Measurements from ENCODE around the gene SLC35C1.

SLC35C1 gene

DNA sequence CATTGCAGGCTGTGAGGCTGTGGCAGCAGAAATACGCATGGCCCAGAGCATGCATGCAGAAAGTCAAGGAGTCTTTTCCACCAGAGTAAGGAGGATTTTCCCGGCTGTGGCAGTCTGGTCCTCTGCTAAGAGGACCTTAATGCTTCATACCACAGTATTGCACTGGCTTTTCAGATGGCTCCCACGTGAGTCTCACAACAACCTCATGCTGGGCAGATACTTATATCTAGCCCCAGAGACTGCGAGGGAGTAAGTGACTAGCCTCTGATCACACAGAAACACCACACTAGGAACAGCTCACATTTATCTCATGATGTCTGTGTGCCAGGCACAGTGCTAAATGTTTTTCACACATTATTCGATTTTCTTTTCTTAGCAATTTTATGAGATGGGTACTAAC is 50.4 kb downstream of the SLC35C1 start:
- Mint-ChIP-seq H3K4me1 (ENCODE audit: low read depth) (peaks cover 31% of the 10 kb centered on the region), H3K27ac (no peak overlapping the region), H3K27me3 (no peaks in the 10 kb centered on the region), H3K36me3 (ENCODE audit: low read depth) (peaks cover 50% of the 10 kb centered on the region), H3K4me3 (no peak overlapping the region), H3K9me3 (no peaks in the 10 kb centered on the region)
- no peak for DNase-seq

DNA sequence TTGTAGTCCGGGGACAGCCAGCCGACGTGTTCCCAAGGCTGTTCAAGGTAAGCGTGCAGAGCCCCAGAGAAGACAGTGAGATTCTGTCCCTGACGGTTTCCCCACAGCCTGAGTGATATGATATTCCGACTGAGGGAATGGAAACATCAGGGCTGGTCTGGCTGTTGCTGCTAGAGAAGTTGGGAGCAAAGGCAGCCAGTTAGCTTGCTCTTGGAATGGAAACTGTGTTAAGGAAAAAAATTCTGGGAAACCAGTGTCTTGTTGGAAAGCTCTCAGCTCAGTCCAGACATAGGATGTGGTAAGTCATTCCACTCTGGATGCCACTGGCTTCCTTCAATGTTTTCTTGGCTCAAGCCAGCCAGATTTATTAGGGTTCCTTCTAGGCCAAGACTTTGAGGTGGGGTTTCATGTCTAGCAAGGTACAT is 51.1 kb downstream of the SLC35C1 start:
- H3K4me1 Mint-ChIP-seq (ENCODE audit: low read depth), result peaks cover 24% of the 10 kb centered on the region
- H3K4me3 Mint-ChIP-seq, result no peak overlapping the region
- H3K36me3 Mint-ChIP-seq (ENCODE audit: low read depth), result peaks cover 57% of the 10 kb centered on the region
- H3K9me3 Mint-ChIP-seq, result no peaks in the 10 kb centered on the region
- no peak overlapping the region for H3K27ac Mint-ChIP-seq
- H3K27me3 Mint-ChIP-seq, result no peaks in the 10 kb centered on the region
- no peak for DNase-seq

DNA sequence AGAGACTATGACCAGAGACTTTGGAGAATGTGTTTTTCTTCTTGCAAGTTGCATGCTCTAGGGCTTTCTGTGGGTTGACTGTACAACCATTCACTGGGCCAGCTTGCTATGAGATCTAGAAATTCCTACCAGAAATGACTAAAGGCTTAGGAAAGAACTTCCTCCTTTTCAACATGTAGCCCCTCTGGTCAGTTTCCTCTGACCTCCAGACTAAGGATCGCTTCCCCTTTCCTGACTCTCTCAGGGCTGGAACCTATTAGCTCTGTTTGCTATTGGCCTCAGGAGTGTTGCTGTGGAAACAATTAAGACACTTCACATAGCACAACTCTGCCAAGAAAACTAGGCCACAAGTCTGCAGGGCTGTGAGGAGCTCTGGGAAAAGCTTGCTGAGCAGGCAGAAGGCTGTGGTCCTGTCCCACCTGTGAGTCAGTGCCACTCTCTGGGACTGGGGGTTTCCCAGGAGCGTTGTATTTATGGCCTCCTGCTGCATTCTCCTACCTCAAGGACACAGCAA is 53.1 kb downstream of the SLC35C1 start:
- peaks cover 7% of the 10 kb centered on the region for H3K4me1 Mint-ChIP-seq (ENCODE audit: low read depth)
- peaks cover 75% of the 10 kb centered on the region for H3K36me3 Mint-ChIP-seq (ENCODE audit: low read depth)
- no peaks in the 10 kb centered on the region for H3K27me3 Mint-ChIP-seq

DNA sequence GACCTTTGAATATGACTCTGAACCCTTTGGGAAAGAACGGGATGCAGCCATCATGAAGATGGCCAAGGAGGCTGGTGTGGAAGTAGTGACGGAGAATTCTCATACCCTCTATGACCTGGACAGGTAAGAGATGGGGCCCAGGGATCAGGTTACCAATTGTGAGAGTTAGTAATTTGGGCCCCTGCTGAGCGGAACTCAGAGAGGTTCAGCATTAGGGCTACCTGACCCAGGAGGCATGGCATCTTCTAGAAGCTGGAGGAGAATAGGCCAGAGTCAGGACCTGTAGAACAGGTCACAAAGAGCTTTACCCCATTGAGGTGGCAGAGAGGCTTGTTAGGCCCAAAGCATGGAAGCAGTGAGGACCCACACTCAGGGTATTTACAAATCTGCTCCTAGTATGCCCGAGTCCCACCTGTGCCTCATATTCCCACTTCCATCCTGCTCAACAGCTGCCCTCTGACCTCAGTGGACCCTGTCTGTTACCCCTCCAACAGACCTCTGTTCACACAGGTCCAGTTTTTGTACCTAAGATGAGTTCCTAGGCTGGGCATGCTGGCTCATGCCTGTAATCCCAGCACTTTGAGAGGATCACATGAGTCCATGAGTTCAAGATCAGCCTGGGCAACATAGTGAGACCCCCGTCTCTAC is 53.9 kb downstream of the SLC35C1 start:
- peaks cover 3% of the 10 kb centered on the region for H3K4me1 Mint-ChIP-seq (ENCODE audit: low read depth)
- no peaks in the 10 kb centered on the region for H3K9me3 Mint-ChIP-seq
- DNase-seq, result no peak
- H3K27ac Mint-ChIP-seq, result no peak overlapping the region
- H3K36me3 Mint-ChIP-seq (ENCODE audit: low read depth), result peaks cover 84% of the 10 kb centered on the region
- H3K4me3 Mint-ChIP-seq, result no peak overlapping the region
- no peaks in the 10 kb centered on the region for H3K27me3 Mint-ChIP-seq

More for the DNA sequence above, 53.1 kb downstream of the SLC35C1 start:
- H3K27ac Mint-ChIP-seq, result no peak overlapping the region
- DNase-seq, result no peak
- no peak overlapping the region for H3K4me3 Mint-ChIP-seq
- no peaks in the 10 kb centered on the region for H3K9me3 Mint-ChIP-seq

DNA sequence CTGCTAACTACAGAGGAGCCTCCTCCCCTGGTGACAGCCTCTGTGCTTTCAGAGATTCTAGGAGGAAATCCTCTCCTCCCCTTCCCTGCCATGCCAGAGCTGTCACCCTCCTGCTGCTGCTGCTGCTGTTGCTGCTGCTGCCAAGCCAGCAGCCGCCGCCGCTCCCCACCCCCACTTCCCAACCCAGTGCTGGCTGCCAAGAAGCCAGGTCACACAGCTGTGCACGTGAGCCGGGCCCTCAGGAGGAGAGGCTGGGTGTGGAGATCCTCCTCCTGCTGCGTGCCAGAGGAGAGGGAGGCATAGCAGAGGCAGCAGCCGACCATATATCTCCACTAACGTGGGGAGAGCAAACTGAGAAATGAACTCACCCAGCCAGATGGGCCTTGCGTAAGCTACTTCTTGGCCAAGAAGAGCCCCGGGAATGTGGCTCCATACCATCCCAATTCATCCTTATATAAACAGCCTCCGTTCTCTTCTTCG is 54.8 kb downstream of the SLC35C1 start:
- H3K9me3 Mint-ChIP-seq, result no peaks in the 10 kb centered on the region
- no peak overlapping the region for H3K4me3 Mint-ChIP-seq
- H3K4me1 Mint-ChIP-seq (ENCODE audit: low read depth), result no peaks in the 10 kb centered on the region
- DNase-seq, result no peak
- no peaks in the 10 kb centered on the region for H3K27me3 Mint-ChIP-seq
- peaks cover 89% of the 10 kb centered on the region for H3K36me3 Mint-ChIP-seq (ENCODE audit: low read depth)
- no peak overlapping the region for H3K27ac Mint-ChIP-seq

DNA sequence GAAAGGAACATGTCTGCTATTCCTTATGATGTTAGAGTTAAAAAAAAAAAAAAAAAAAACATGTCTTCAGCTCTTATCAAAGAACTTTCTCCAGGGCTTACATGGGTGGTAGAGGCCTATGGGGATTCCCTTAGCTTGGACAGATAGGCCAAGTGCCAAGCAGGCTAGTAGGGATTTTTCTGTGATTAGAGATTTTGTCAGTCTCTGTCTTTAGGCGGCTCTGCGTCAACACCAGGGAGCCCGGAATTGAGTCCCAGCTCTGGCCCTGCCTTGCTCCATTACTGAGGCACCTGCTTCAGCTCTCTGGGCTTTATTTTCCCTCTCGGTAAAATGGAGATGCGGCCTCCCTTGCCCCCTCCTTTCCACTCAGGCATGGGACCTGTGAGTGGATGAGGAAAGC is 55.4 kb downstream of the SLC35C1 start:
- DNase-seq, result no peak
- Mint-ChIP-seq H3K27ac (no peak overlapping the region), H3K9me3 (no peaks in the 10 kb centered on the region), H3K27me3 (no peaks in the 10 kb centered on the region), H3K4me1 (ENCODE audit: low read depth) (no peaks in the 10 kb centered on the region), H3K4me3 (no peak overlapping the region), H3K36me3 (ENCODE audit: low read depth) (peaks cover 95% of the 10 kb centered on the region)

DNA sequence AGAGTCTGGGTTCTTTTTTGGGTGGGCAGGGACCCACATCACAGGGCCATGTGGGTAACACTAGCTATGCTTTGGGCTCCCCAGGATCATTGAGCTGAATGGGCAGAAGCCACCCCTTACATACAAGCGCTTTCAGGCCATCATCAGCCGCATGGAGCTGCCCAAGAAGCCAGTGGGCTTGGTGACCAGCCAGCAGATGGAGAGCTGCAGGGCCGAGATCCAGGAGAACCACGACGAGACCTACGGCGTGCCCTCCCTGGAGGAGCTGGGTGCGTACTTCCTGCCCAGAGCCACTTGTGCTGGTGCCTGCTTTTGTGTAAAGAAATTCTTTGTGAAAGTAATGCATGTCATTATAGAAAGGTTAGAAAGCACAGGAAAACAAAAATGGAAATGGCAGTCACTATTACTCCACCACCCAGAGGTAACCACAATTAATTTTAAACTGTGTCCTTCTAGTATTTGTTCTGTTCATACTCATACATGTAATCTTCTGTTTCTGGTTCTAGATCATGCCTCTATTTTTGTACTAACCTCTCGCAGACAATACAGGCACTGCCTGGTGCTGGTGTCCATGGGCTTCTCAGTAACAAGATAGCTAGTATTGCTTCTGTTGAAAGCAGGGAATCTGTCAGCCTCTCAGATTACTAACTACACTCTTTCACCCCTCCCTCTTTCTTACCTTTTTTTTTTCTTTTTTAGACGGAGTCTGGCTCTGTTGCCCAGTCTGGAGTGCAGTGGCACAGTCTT is 56.0 kb downstream of the SLC35C1 start:
- H3K36me3 Mint-ChIP-seq (ENCODE audit: low read depth), result peaks cover 95% of the 10 kb centered on the region
- no peak for DNase-seq

More for the DNA sequence above, 56.0 kb downstream of the SLC35C1 start:
- Mint-ChIP-seq H3K27me3 (no peaks in the 10 kb centered on the region), H3K27ac (peak overlapping the region; percentile 26), H3K9me3 (no peaks in the 10 kb centered on the region), H3K4me1 (ENCODE audit: low read depth) (no peaks in the 10 kb centered on the region), H3K4me3 (no peak overlapping the region)

All from activated T-cell treated with anti-CD3 and anti-CD28 coated beads, Interleukin-2, amount 50 U/mL, for 24 hours (primary cell).